Embryonic facial prominence (tissue), 1 donor: ENCODE measurements around the gene ZBTB43.

Source experiments
- DNase-seq: peaks from one replicate; pipeline ENCODE4 v3.0.0-alpha.2; 2016; ENCODE audit errors: extremely low spot score

ZBTB43 gene

GRCh38 chr9:126886034-126886822 is 81.4 kb downstream of the ZBTB43 start:
- no peak for DNase-seq

DNA sequence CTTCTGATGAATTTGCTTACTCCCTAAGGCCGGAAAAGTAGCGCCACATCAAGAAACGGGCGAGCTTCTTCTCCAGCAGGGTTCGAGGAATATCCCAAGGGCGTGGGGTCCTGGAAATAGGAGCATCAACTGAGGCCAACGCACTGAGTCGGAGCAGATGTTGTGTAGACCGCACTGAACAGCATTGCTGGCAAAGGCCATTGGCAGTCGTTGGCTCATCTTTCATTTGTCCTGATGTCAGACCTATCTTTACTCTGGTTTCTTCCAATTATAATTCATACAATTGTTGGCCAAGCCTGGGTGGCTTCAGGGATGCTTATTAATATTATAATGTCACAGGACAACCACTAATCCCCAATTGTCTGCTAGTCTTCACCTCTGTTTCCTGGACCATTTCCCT is 82.1 kb downstream of the ZBTB43 start:
- DNase-seq, result no peak
